Measurements from ENCODE around the gene TMEM169.
"Not testable (repeated sequence)": the region's sequence is repeated elsewhere in the genome, so short reads cannot be mapped to it uniquely, and the experiment has no call there.

The TMEM169 gene

GRCh38 chr2:216134958-216135541, 53.3 kb downstream of the TMEM169 start:
- no peak for TF ChIP-seq CTCF (IDR thresholded peaks at IDR 0.05)
- no peak for DNase-seq (ENCODE audit: low spot score)
- H3K27ac ChIP-seq = no peak overlapping the region
- H3K4me3 ChIP-seq = no peak overlapping the region

- TF ChIP-seq CTCF (IDR thresholded peaks at IDR 0.05) = no peak
- DNase-seq (ENCODE audit: low spot score) = no peak
- Histone ChIP-seq H3K4me3 (no peak overlapping the region), H3K27ac (no peak overlapping the region)
Observed at GRCh38 chr2:216139884-216140283, 58.2 kb downstream of the TMEM169 start.

GRCh38 chr2:216141516-216141915, 59.8 kb downstream of the TMEM169 start:
- H3K27ac ChIP-seq; H3K4me3 ChIP-seq; DNase-seq (ENCODE audit: low spot score): not testable (repeated sequence)

GRCh38 chr2:216142540-216142939, 60.8 kb downstream of the TMEM169 start:
- no peak for TF ChIP-seq CTCF (IDR thresholded peaks at IDR 0.05)
- H3K27ac ChIP-seq = no peak overlapping the region
- DNase-seq (ENCODE audit: low spot score) = no peak
- H3K4me3 ChIP-seq = no peak overlapping the region

- Histone ChIP-seq H3K4me3 (no peak overlapping the region), H3K27ac (no peak overlapping the region)
- TF ChIP-seq CTCF (IDR thresholded peaks at IDR 0.05) = no peak
- DNase-seq (ENCODE audit: low spot score) = no peak
Observed at GRCh38 chr2:216144372-216144771, 62.7 kb downstream of the TMEM169 start.

- no peak for TF ChIP-seq CTCF (IDR thresholded peaks at IDR 0.05)
- DNase-seq (ENCODE audit: low spot score) = no peak
- no peak overlapping the region for H3K27ac ChIP-seq
- no peak overlapping the region for H3K4me3 ChIP-seq
Observed at GRCh38 chr2:216144857-216145256, 63.1 kb downstream of the TMEM169 start.

GRCh38 chr2:216146573-216146972, 64.9 kb downstream of the TMEM169 start:
- H3K4me3 ChIP-seq = no peak overlapping the region
- TF ChIP-seq CTCF (IDR thresholded peaks at IDR 0.05) = no peak
- DNase-seq (ENCODE audit: low spot score) = no peak
- H3K27ac ChIP-seq = no peak overlapping the region
